ENCODE data around the gene ZNF37A.
"Not testable (repeated sequence)": the region's sequence is repeated elsewhere in the genome, so short reads cannot be mapped to it uniquely, and the experiment has no call there.

Gene ZNF37A

GRCh38 chr10:38094158-38094926 is at the start of gene ZNF37A:
ZNF37A (plus strand) TSS chr10:38094337; CDS start chr10:38096618, 2,281 bp downstream.
- peak; percentile 45 for DNase-seq (ENCODE audit: low read depth)

DNA sequence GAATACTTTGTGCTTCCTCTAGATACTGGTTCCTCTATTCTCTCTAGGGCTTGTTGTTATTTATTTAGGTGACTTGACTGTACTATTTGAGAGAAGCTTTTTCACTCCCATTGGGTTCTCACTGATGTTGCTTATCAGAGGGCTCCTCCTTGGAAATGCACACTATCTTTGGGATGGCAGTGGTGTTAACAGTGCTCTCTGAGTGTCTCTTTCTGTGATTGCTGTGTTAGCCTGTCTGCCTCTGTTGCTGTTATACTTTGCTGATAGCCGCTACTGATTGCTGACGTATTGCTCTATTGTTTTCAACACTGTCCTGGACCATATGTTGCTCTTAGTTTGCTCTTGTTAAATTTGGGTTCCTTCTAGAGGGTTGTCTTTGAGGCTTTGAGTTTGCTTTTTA is 49.0 kb upstream of the ZNF37A start:
- no peak for DNase-seq (ENCODE audit: low read depth)

GRCh38 chr10:38047666-38048065 is 46.5 kb upstream of the ZNF37A start:
- DNase-seq (ENCODE audit: low read depth) = no peak

- no peak for DNase-seq (ENCODE audit: low read depth)
Observed at GRCh38 chr10:38050212-38050611, 43.9 kb upstream of the ZNF37A start.

DNA sequence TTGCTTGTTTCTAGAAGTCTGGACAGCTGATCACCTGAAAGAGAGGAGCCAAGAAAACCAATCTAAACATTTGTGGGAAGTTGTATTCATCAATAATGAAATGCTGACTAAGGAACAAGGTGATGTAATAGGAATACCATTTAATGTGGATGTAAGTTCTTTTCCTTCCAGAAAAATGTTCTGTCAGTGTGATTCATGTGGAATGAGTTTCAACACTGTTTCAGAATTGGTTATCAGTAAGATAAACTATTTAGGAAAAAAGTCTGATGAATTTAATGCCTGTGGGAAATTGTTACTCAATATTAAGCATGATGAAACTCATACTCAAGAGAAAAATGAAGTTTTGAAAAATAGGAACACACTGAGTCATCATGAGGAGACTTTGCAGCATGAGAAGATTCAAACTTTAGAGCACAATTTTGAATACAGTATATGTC is 39.8 kb upstream of the ZNF37A start:
- peak; percentile 49 for DNase-seq (ENCODE audit: low read depth)

- not testable (repeated sequence) for DNase-seq (ENCODE audit: low read depth)
Observed at GRCh38 chr10:38055274-38055894, 38.8 kb upstream of the ZNF37A start.

DNA sequence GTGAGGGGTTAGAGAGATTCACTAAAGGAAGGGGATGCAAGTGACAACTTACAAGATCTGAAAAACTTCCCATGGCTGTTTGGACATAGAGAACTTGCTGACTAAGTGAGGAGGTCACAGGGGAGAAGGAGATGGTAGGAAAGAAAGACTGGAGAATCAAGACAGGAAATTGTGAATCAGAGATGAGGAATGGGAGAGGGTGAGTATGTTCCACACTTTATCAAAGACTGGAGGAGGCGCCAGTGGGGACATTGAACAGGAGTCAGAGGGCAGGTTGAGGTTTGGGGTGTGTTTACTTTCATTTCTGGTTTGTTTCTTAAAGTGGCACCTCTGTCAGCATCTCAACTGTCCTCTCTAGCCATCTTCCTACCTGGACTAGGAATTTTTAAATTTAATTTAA is 24.5 kb upstream of the ZNF37A start:
- DNase-seq (ENCODE audit: low read depth) = peak; percentile 18

DNA sequence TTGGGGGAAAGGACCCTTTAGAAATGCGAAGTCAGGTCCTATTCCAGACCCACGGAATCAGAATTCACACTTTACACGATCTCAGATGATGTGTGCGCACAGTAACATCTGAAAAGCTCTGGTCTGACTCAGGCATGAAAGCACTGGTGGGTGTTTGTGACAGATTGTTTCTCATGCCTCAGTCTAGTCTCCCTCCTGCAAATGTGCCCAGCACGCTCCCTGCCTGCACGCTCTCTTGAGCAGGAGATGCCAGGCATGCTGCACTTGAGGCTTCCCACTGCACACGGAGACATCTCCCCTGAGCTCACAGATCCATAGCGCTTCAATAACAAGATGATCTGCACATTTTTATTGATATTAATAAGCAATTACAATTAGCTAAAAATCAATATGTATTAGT is 23.6 kb upstream of the ZNF37A start:
- no peak for DNase-seq (ENCODE audit: low read depth)

DNA sequence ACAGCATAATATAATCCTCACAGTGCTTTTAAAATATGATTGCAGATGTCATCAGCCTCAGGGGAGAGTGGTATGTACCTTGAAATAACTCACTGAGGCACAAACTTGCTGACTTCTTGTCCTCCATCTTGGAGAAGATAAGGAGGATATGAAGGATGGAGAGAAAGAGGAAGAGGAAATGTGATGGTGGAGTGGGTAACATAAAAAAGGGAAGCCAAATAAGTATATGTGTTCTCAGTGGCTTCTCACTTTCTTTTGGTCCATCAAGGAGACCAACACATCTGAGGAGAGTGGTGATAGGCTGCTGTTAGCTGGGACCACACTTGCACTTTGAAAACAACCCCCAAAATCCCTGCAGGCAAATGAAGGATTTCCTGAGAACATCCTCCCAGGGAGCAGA is 21.6 kb upstream of the ZNF37A start:
- no peak for DNase-seq (ENCODE audit: low read depth)

GRCh38 chr10:38076687-38077086 is 17.4 kb upstream of the ZNF37A start:
- DNase-seq (ENCODE audit: low read depth) = no peak

DNA sequence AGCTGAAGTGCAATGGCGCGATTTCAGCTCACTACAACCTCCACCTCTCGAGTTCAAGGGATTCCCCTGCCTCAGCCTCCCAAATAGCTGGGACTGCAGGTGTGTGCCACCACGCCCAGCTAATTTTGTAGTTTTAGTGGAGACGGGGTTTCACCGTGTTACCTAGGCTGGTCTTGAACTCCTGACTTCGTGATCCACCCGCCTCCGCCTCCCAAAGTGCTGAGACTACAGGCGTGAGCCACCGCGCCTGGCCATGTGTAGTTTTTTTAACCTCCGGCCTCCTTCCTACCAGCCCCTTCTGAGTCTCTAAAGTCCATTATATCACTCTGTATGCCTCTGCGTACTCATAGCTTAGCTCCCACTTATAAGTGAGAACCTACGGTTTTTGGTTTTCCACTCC is 819 bp upstream of the ZNF37A start:
- not testable (repeated sequence) for DNase-seq (ENCODE audit: low read depth)

DNA sequence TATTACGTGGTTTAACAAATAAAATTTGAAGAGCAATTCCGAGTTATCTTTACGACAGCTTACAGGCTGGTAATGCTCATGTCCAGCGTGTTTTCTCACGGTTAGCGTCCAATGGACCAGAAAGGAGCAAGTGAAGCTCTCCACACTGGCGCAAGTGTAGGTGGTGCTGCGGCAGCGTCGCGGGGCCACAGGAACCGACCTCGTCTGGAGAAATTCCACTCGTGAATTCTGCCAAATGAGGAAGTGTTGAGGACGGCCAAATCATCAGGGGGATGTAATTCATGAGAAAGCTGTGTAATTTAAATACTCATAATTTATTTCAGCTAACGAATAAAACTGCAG is 350 bp upstream of the ZNF37A start:
- DNase-seq (ENCODE audit: low read depth) = no peak

DNA sequence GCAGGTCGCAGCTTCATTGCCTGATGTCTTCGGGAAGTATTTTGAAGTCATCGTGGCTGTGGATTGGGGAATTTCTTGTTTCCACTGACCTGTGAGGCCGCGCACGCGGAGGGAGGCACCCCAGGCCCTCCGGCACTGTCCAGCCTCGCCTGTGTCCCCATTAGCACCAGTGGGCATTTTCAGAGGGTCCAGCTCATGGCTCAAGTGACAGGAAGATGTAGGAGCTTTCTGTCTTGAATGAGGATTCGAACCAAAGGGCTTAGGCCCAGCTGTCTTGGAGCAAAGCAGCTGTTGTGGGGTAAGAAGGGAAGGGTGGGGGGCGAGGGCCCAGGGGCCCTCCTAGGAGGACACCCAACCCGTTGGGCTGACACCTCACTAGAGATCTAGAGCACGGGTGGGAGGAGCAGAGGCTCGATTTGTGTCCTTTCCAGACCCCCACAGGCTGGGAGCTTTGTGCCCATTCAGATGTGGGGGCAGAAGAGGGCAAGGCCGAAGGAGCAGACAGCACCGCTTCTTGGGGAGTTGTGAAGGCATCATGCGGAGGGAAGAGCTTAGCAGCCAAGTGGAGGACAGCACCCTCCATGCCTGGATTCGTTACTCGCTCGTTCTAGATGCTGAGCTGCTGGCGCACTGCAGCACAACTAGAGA is 914 bp downstream of the ZNF37A start:
- no peak for DNase-seq (ENCODE audit: low read depth)

DNA sequence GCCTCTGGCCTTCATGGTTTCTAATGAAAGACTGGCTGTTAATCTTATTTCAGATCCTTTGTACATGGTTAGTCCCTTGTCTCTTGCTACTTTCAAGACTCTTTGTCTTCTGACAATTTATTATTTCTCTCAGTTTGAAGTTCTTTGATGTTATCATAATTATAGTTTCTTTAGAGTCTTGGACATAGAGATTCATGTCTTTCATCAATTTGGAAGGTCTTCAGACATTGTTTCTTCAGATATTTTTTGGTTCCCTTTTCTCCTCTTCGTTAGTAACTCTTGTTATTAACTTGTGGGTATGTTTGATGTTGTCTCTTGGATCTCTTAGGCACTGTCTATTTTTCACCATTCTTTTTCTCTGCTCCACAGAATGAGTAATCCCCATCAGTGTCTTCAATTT is 8.7 kb downstream of the ZNF37A start:
- no peak for DNase-seq (ENCODE audit: low read depth)

GRCh38 chr10:38103756-38104155 is 9.6 kb downstream of the ZNF37A start:
- DNase-seq (ENCODE audit: low read depth) = no peak

- no peak for DNase-seq (ENCODE audit: low read depth)
Observed at GRCh38 chr10:38112159-38112558, 18.0 kb downstream of the ZNF37A start.

DNA sequence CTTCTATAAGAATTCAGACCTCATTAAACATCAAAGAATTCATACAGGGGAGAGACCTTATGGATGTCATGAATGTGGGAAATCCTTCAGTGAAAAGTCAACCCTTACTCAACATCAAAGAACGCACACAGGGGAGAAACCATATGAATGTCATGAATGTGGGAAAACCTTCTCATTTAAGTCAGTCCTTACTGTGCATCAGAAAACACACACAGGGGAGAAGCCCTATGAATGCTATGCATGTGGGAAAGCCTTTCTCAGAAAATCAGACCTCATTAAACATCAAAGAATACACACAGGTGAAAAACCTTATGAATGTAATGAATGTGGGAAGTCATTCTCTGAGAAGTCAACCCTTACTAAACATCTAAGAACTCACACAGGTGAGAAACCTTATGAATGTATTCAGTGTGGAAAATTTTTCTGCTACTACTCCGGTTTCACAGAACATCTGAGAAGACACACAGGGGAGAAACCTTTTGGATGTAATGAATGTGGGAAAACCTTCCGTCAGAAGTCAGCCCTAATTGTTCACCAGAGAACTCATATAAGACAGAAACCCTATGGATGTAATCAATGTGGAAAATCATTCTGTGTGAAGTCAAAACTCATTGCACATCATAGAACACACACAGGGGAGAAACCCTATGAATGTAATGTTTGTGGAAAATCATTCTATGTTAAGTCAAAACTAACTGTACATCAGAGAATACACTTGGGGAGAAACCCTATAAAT is 24.1 kb downstream of the ZNF37A start:
- DNase-seq (ENCODE audit: low read depth) = no peak

DNA sequence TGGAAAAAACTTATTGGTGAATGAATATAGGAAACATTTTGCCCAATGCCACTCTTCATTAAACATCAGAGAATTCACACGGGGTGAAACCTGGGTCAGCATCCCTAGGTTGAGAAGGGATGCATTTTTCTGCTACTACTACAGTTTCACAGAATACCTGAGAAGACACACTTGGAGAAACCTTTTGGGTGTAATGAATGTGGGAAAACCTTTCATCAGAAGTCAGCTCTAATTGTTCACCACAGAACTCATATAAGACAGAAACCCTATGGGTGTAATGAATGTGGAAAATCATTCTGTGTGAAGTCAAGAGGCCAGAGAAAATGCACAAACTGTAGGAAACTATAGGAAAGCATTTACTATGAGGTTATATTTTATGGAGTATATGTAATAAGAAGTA is 24.9 kb downstream of the ZNF37A start:
- no peak for DNase-seq (ENCODE audit: low read depth)

GRCh38 chr10:38127812-38128211 is 33.7 kb downstream of the ZNF37A start:
- DNase-seq (ENCODE audit: low read depth) = no peak

GRCh38 chr10:38143587-38143986 is 49.5 kb downstream of the ZNF37A start:
- DNase-seq (ENCODE audit: low read depth) = no peak

DNA sequence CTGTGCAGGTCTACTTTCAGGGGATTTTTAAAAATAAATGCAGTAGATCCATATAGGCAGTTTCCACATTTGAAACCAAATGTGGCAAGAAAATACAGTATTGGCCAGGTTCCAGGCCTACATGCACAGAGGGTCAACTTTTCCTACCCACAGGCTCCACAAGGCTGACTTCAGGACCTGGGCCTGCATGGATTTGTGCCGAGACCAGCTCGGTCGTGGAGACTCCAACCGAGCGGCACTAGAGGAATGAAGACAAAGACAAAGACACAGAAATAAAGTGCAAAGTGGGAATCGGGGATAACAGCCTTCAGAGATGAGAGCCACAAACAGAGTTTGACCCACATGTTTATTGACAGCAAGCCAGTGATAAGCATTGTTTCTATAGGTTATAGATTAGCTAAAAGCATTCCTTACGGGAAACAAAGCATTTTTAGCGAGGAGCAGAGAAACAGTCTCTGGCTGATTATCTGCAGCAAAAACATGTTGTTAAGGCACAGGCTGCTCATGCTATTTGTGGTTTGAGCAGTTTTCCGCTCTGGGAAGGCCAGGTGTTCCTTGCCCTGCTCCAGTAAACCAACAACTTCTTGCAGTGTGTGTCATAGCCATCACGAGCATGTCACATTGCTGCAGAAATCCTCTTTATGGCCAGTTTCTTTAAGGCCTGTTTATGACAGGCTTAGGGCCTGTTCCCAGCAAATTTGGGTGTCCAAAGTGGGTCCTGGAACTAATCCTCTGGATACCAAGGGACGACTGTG is 52.6 kb downstream of the ZNF37A start:
- DNase-seq (ENCODE audit: low read depth) = no peak

DNA sequence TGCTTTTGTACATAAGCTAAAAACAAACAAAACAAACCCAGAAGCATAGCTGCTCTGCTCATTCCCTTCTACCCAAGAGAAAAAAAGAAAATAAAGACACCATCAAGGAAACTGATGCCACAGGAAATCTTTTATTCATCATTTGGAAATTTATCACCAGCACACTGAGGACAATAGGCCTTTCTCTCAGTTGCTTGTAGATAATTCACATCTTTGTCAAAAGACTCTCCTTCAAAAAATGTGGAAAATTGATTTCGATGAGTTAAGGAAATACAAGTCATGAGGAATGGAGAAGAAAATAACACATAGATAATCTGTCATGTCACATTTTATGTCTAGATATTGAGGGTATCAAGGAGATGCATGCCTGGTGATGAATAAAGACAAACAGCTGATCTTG is 53.5 kb downstream of the ZNF37A start:
- no peak for DNase-seq (ENCODE audit: low read depth)

Measured in HS-5 (cell line).